ENCODE measurements around the gene RAB1A. TPM values are rescaled to one million over a fixed set of nuclear protein-coding genes. Genes with fewer than 3 reads are reported as not detected.
A peak's percentile ranks its signal among the peaks of the same experiment; 100 is the strongest.

RAB1A gene
- total RNA-seq, 1 experiment from 2014 or later, result 128 TPM

DNA sequence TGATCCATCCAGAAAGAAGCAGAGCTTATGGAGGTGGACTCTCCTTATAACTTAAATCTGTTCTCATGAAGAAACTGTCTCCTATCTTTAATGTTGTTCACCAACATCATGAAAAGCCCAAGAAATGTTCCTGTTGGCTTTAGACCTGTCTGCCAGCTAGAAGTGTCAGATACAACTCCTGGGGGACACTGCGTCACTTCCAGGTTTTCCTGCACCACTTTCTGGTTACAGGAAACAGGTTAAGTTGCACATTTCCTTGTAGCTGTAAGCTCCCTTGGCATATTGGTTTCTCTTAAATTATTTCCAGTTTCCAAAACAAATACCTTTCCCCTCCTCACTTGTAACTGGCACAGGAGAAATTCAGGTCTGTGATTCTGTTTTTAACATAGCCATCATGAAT, 70.8 kb downstream of the RAB1A start:
- intact Hi-C loops (cut with micrococcal nuclease; ENCODE audit: unreplicated experiment) (no loop called here), in situ Hi-C loops (cut with HindIII; ENCODE audit: low pct_unique_long_range_greater_than_20kb, low sequenced_read_pairs) (no loop called here)
- TF ChIP-seq CTCF (IDR thresholded peaks at IDR 0.05), result no peak
- no peak for TF ChIP-seq SIN3A (IDR thresholded peaks at IDR 0.05; ENCODE audit: borderline replicate concordance, insufficient read depth, low read depth, low read length)
- no peak for TF ChIP-seq TCF7L2 (IDR thresholded peaks at IDR 0.05; ENCODE audit: low read depth, low read length)
- no peak for TF ChIP-seq POLR2AphosphoS5 (IDR thresholded peaks at IDR 0.05; ENCODE audit: low read depth, low read length)
- TF ChIP-seq, protein P1, sequence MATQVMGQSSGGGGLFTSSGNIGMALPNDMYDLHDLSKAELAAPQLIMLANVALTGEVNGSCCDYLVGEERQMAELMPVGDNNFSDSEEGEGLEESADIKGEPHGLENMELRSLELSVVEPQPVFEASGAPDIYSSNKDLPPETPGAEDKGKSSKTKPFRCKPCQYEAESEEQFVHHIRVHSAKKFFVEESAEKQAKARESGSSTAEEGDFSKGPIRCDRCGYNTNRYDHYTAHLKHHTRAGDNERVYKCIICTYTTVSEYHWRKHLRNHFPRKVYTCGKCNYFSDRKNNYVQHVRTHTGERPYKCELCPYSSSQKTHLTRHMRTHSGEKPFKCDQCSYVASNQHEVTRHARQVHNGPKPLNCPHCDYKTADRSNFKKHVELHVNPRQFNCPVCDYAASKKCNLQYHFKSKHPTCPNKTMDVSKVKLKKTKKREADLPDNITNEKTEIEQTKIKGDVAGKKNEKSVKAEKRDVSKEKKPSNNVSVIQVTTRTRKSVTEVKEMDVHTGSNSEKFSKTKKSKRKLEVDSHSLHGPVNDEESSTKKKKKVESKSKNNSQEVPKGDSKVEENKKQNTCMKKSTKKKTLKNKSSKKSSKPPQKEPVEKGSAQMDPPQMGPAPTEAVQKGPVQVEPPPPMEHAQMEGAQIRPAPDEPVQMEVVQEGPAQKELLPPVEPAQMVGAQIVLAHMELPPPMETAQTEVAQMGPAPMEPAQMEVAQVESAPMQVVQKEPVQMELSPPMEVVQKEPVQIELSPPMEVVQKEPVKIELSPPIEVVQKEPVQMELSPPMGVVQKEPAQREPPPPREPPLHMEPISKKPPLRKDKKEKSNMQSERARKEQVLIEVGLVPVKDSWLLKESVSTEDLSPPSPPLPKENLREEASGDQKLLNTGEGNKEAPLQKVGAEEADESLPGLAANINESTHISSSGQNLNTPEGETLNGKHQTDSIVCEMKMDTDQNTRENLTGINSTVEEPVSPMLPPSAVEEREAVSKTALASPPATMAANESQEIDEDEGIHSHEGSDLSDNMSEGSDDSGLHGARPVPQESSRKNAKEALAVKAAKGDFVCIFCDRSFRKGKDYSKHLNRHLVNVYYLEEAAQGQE (IDR thresholded peaks at IDR 0.05; ENCODE audit: insufficient read depth in 1 of 2, low read depth in 2 of 2, low read length in 1 of 2), result no peak
- no TSS peak for BruUV-seq (replicated peaks)
- no peak overlapping the region for H3K4me3 ChIP-seq (ENCODE audit: low read depth in 2 of 2, low read length in 2 of 2)
- no peak for ATAC-seq
- CTCF ChIA-PET, result no interaction called here
- DNase-seq (ENCODE audit: low read depth, low spot score), result no peak
- POLR2A ChIA-PET, result no interaction called here
- H3K27ac ChIP-seq (ENCODE audit: low read length), result no peak overlapping the region
- H3K36me3 ChIP-seq (ENCODE audit: control insufficient read depth, insufficient read depth, low read length), result no peaks in the 10 kb centered on the region; the same call in 1 of the 2 replicates
- H3K9me3 ChIP-seq (ENCODE audit: control insufficient read depth, insufficient read depth, low read depth, low read length), result no peaks in the 10 kb centered on the region
- peaks cover 13% of the 10 kb centered on the region for H3K4me1 ChIP-seq (ENCODE audit: control insufficient read depth, insufficient read depth, low read length)
- H3K27me3 ChIP-seq (ENCODE audit: control insufficient read depth, insufficient read depth, low read length), result no peaks in the 10 kb centered on the region

DNA sequence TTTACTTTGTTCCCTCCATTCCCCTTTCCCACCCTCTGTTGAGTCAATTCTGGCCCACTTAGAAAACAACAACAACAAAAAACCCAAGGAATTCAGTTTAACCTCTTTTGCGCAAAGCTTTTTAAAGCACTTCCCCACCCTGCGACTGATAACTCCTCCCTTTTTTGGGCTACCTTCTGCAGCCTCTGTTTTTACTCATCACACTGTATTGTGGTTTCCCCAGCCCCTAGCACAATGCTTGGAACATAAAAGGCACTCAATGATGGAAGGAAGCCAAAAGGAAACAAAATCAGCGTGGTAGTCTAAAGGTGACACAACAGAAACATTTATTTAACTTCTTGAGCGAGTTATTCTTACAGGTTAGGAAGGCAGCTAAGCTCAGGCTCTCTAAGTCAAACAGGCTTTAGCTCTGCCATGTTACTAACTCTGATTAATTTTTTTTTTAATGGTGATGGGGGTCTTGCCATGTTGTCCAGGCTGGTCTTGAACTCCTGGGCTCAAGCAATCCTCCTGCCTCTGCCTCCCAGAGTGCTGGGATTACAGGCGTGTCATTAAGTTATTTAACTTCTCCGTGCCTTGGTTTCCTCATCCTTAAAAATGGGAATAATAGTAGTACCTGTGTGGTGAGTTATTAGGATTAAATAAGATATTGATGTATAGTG, 72.4 kb downstream of the RAB1A start:
- Histone ChIP-seq H3K27me3 (ENCODE audit: control insufficient read depth, insufficient read depth, low read length) (no peaks in the 10 kb centered on the region), H3K4me3 (ENCODE audit: low read depth in 2 of 2, low read length in 2 of 2) (peak overlapping the region; percentile 79), H3K9me3 (ENCODE audit: control insufficient read depth, insufficient read depth, low read depth, low read length) (no peaks in the 10 kb centered on the region), H3K27ac (ENCODE audit: low read length) (peak overlapping the region; percentile 78), H3K36me3 (ENCODE audit: control insufficient read depth, insufficient read depth, low read length) (no peaks in the 10 kb centered on the region; the same call in 1 of the 2 replicates), H3K4me1 (ENCODE audit: control insufficient read depth, insufficient read depth, low read length) (peaks cover 13% of the 10 kb centered on the region)
- BruUV-seq (replicated peaks), result TSS peak; percentile 79
- no peak for TF ChIP-seq TCF7L2 (IDR thresholded peaks at IDR 0.05; ENCODE audit: low read depth, low read length)
- TF ChIP-seq POLR2AphosphoS5 (IDR thresholded peaks at IDR 0.05; ENCODE audit: low read depth, low read length), result no peak
- no peak for TF ChIP-seq SIN3A (IDR thresholded peaks at IDR 0.05; ENCODE audit: borderline replicate concordance, insufficient read depth, low read depth, low read length)
- TF ChIP-seq CTCF (IDR thresholded peaks at IDR 0.05), result no peak
- TF ChIP-seq, protein P1 (IDR thresholded peaks at IDR 0.05; ENCODE audit: insufficient read depth in 1 of 2, low read depth in 2 of 2, low read length in 1 of 2), result no peak
- ChIA-PET POLR2A (interaction anchor here (0.5 kb wide), 1 partner anchor 378 kb away, joined by 4 read pairs; no protein-coding TSS in a partner anchor), CTCF (no interaction called here)
- in situ Hi-C loops (cut with HindIII; ENCODE audit: low pct_unique_long_range_greater_than_20kb, low sequenced_read_pairs), result no loop called here
- intact Hi-C loops (cut with micrococcal nuclease; ENCODE audit: unreplicated experiment), result no loop called here
- DNase-seq (ENCODE audit: low read depth, low spot score) (no peak), ATAC-seq (no peak)

Data from Panc1 (cell line).